Measurements from ENCODE around the gene DENND1A. TPM values are rescaled to one million over a fixed set of nuclear protein-coding genes. Genes with fewer than 3 reads are reported as not detected.

Gene DENND1A
- total RNA-seq, 1 experiment from 2014 or later: 29.7 TPM

DNA sequence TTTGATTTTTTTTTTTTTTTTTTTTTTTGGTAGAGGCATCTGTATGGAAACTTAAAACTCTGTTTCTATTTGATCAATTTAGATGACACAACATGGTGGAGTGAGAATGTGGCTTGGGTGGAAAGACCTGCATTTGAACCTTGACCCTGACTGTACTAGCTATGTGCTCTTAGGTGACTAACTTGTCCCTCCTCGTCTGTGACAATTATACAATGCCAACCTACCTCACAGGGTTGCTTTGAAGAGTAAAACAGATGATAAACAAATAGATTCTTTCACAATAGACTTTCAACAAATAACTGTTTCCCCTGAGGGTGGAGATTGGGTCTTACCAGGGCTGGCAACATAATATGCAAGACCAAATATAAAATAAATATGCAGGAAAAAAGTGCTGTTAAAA, 464.6 kb downstream of the DENND1A start:
- POLR2A ChIA-PET (ENCODE audit: unreplicated experiment): no interaction called here
- BruUV-seq (replicated peaks): no TSS peak
- H3K27ac ChIP-seq (ENCODE audit: low read length): no peak overlapping the region
- H3F3A ChIP-seq (ENCODE audit: low read length, unreplicated experiment): no peaks in the 10 kb centered on the region
- TF ChIP-seq EZH2phosphoT487 (IDR thresholded peaks at IDR 0.05; ENCODE audit: borderline replicate concordance, low read length): no peak
- TF ChIP-seq CTCF (conservative IDR thresholded peaks at IDR 0.05; ENCODE audit: low read depth, low read length): no peak
- TF ChIP-seq EZH2 (IDR thresholded peaks at IDR 0.05; ENCODE audit: low read length, unreplicated experiment): no peak
- H3K4me3 ChIP-seq (ENCODE audit: low read length): no peak overlapping the region
- H3K4me2 ChIP-seq (ENCODE audit: low read length): no peak overlapping the region
- H2AFZ ChIP-seq (ENCODE audit: low read length): no peak overlapping the region
- no peaks in the 10 kb centered on the region for H3K36me3 ChIP-seq (ENCODE audit: low read depth, low read length)
- H3K9ac ChIP-seq (ENCODE audit: low read length): no peak overlapping the region
- DNase-seq (no peak), ATAC-seq (no peak)
- no peaks in the 10 kb centered on the region for H3K4me1 ChIP-seq (ENCODE audit: insufficient read depth, low read length)
- no peaks in the 10 kb centered on the region for H4K20me1 ChIP-seq (ENCODE audit: low read length)
- no peaks in the 10 kb centered on the region for H3K27me3 ChIP-seq (ENCODE audit: low read length)
- intact Hi-C loops (cut with micrococcal nuclease): no loop called here
- H3K9me2 ChIP-seq (replicated peaks; ENCODE audit: low read length): no peaks in the 10 kb centered on the region
- no peaks in the 10 kb centered on the region for H3K9me3 ChIP-seq (ENCODE audit: low read length)
- CTCF ChIA-PET: no interaction called here
- H3K79me2 ChIP-seq (ENCODE audit: low read length): no peaks in the 10 kb centered on the region

DNA sequence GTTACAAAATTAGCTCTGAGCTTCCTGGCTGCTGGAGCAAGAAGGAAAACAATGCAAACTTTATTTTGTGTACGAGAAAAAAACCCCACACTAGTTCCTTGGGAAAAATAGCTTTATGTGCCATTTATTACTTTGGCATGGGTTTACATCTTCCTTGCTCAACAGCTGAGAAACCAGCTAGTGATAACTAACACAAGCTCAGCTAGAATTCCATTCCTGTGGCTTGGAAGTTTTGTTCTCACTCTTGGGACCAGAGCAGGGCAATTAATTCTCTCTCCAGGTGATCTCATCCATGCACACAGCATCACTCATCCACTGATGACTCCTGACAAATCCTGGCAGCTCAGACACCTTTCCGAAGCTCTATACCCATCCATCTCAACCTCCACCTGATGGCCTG, 469.8 kb downstream of the DENND1A start:
- intact Hi-C loops (cut with micrococcal nuclease): no loop called here
- H3K9me3 ChIP-seq (ENCODE audit: low read length): no peaks in the 10 kb centered on the region
- H3K79me2 ChIP-seq (ENCODE audit: low read length): no peaks in the 10 kb centered on the region
- no TSS peak for BruUV-seq (replicated peaks)
- H3K4me1 ChIP-seq (ENCODE audit: insufficient read depth, low read length): no peaks in the 10 kb centered on the region
- H2AFZ ChIP-seq (ENCODE audit: low read length): no peak overlapping the region
- H3K9me2 ChIP-seq (replicated peaks; ENCODE audit: low read length): no peaks in the 10 kb centered on the region
- no peak overlapping the region for H3K4me3 ChIP-seq (ENCODE audit: low read length)
- no peak overlapping the region for H3K9ac ChIP-seq (ENCODE audit: low read length)
- no peak overlapping the region for H3K4me2 ChIP-seq (ENCODE audit: low read length)
- TF ChIP-seq EZH2 (IDR thresholded peaks at IDR 0.05; ENCODE audit: low read length, unreplicated experiment) (no peak), EZH2phosphoT487 (IDR thresholded peaks at IDR 0.05; ENCODE audit: borderline replicate concordance, low read length) (no peak), CTCF (conservative IDR thresholded peaks at IDR 0.05; ENCODE audit: low read depth, low read length) (no peak)
- no peaks in the 10 kb centered on the region for H3K27me3 ChIP-seq (ENCODE audit: low read length)
- no peaks in the 10 kb centered on the region for H3F3A ChIP-seq (ENCODE audit: low read length, unreplicated experiment)
- H4K20me1 ChIP-seq (ENCODE audit: low read length): no peaks in the 10 kb centered on the region
- DNase-seq (no peak), ATAC-seq (no peak)
- CTCF ChIA-PET: no interaction called here
- no peak overlapping the region for H3K27ac ChIP-seq (ENCODE audit: low read length)
- POLR2A ChIA-PET (ENCODE audit: unreplicated experiment): no interaction called here
- H3K36me3 ChIP-seq (ENCODE audit: low read depth, low read length): no peaks in the 10 kb centered on the region

DNA sequence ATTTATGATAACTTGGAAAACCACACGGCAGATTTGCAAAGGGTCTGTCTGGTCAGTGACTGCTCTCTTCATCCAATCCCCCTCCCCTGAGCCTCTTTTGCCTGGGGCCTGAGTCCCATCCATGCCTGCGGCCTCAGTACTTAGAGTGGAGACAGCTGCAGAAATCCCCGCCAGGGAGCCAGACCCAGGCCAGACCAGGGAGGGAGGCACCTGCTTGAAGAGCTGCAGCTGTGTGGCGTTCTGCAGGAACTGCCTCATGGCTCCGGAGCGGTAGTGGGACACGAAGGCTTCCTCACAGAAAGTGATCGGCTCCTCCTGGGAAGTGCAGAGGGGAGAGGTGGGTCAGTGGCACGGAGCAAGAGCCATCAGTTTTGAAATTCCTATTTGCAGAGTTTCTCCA, 472.3 kb downstream of the DENND1A start:
- H3F3A ChIP-seq (ENCODE audit: low read length, unreplicated experiment): no peaks in the 10 kb centered on the region
- no TSS peak for BruUV-seq (replicated peaks)
- no peak overlapping the region for H3K27ac ChIP-seq (ENCODE audit: low read length)
- ATAC-seq (no peak), DNase-seq (no peak)
- H3K79me2 ChIP-seq (ENCODE audit: low read length): no peaks in the 10 kb centered on the region
- no peaks in the 10 kb centered on the region for H3K9me2 ChIP-seq (replicated peaks; ENCODE audit: low read length)
- no peaks in the 10 kb centered on the region for H3K27me3 ChIP-seq (ENCODE audit: low read length)
- TF ChIP-seq CTCF (conservative IDR thresholded peaks at IDR 0.05; ENCODE audit: low read depth, low read length) (no peak), EZH2phosphoT487 (IDR thresholded peaks at IDR 0.05; ENCODE audit: borderline replicate concordance, low read length) (no peak), EZH2 (IDR thresholded peaks at IDR 0.05; ENCODE audit: low read length, unreplicated experiment) (no peak)
- H3K9me3 ChIP-seq (ENCODE audit: low read length): no peaks in the 10 kb centered on the region
- ChIA-PET POLR2A (ENCODE audit: unreplicated experiment) (no interaction called here), CTCF (no interaction called here)
- intact Hi-C loops (cut with micrococcal nuclease): no loop called here
- no peak overlapping the region for H3K9ac ChIP-seq (ENCODE audit: low read length)
- no peaks in the 10 kb centered on the region for H4K20me1 ChIP-seq (ENCODE audit: low read length)
- H3K4me2 ChIP-seq (ENCODE audit: low read length): no peak overlapping the region
- no peaks in the 10 kb centered on the region for H3K4me1 ChIP-seq (ENCODE audit: insufficient read depth, low read length)
- H3K4me3 ChIP-seq (ENCODE audit: low read length): no peak overlapping the region
- H2AFZ ChIP-seq (ENCODE audit: low read length): no peak overlapping the region
- no peaks in the 10 kb centered on the region for H3K36me3 ChIP-seq (ENCODE audit: low read depth, low read length)

Measured in PC-3 (cell line).